ENCODE data around the gene CALY. TPM values are rescaled to one million over a fixed set of nuclear protein-coding genes. Genes with fewer than 3 reads are reported as not detected.

The CALY gene
- total and polyA plus RNA-seq, 8 donors = 0.22 to 0.55 (median 0.27) TPM; not detected in 5

GRCh38 chr10:133366130-133366478 lies 29.4 kb upstream of the CALY start:
- Histone ChIP-seq H3K4me3 (no peak overlapping the region), H3K4me1 (no peaks in the 10 kb centered on the region), H3K27ac (no peak overlapping the region), H3K9me3 (no peaks in the 10 kb centered on the region), H3K36me3 (peaks cover 0 to 86% of the 10 kb centered on the region in 2 donors), H3K27me3 (no peaks in the 10 kb centered on the region)
- DNase-seq (peak in 1 of 4 donors; percentile 70), ATAC-seq (no peak)
- intact Hi-C loops (cut with DNase I) = no loop called here
- TF ChIP-seq, protein P1, sequence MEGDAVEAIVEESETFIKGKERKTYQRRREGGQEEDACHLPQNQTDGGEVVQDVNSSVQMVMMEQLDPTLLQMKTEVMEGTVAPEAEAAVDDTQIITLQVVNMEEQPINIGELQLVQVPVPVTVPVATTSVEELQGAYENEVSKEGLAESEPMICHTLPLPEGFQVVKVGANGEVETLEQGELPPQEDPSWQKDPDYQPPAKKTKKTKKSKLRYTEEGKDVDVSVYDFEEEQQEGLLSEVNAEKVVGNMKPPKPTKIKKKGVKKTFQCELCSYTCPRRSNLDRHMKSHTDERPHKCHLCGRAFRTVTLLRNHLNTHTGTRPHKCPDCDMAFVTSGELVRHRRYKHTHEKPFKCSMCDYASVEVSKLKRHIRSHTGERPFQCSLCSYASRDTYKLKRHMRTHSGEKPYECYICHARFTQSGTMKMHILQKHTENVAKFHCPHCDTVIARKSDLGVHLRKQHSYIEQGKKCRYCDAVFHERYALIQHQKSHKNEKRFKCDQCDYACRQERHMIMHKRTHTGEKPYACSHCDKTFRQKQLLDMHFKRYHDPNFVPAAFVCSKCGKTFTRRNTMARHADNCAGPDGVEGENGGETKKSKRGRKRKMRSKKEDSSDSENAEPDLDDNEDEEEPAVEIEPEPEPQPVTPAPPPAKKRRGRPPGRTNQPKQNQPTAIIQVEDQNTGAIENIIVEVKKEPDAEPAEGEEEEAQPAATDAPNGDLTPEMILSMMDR (IDR thresholded peaks at IDR 0.05) = no peak

- H3K9me3 ChIP-seq = no peaks in the 10 kb centered on the region
- no peak overlapping the region for H3K27ac ChIP-seq
- no peak for ATAC-seq
- DNase-seq = no peak
- intact Hi-C loops (cut with DNase I) = no loop called here
- peaks cover 0 to 82% of the 10 kb centered on the region in 2 donors for H3K36me3 ChIP-seq
- H3K4me3 ChIP-seq = no peak overlapping the region
- no peaks in the 10 kb centered on the region for H3K27me3 ChIP-seq
- TF ChIP-seq, protein P1 (IDR thresholded peaks at IDR 0.05) = no peak
- no peaks in the 10 kb centered on the region for H3K4me1 ChIP-seq
These were observed 28.9 kb upstream of the CALY start for GRCh38 chr10:133365461-133366129.

DNA sequence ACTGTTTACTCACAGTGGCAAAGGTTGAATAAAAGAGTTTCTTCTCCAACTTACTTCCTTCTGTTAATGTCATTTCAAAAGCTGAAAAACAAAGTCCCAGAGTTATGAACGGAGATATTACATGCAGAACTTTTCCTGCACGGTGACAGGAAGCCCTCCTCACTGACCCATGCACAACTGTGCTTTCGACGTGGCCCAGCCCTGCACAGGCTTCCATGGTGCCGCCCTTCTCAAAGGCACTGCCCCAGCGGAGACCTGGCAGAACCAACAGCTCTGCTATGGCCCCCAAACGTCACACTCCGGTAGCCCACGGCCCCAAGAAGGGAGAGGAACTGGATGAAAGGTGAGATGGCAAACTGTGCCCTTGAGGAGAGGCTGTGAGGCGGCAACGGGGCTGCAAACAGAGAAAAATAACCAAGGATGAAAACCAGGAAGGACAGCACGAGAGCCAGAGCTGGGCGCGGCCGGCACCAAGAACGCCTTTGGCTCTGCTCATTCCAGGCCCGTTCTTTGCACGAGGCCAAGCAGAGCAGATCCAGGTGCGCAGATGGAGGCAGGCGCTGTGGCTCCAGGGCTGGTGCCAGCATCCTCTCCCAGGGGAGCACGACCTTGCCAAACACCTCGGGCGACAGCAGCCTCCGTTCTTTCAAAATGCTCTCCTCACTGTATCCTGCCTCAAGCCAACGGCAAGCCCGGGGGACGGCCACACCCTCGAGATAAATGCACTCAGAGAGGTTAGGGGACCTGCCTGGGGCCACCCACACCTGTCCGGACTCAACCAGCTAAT lies 28.1 kb upstream of the CALY start:
- ATAC-seq (no peak), DNase-seq (no peak)
- Histone ChIP-seq H3K27me3 (no peaks in the 10 kb centered on the region), H3K4me1 (no peaks in the 10 kb centered on the region), H3K27ac (no peak overlapping the region), H3K9me3 (no peaks in the 10 kb centered on the region), H3K36me3 (peaks cover 0 to 74% of the 10 kb centered on the region in 2 donors), H3K4me3 (no peak overlapping the region)
- intact Hi-C loops (cut with DNase I) = no loop called here
- TF ChIP-seq, protein P1 (IDR thresholded peaks at IDR 0.05) = no peak

GRCh38 chr10:133362846-133363245 lies 26.1 kb upstream of the CALY start:
- H3K9me3 ChIP-seq = no peaks in the 10 kb centered on the region
- H3K27ac ChIP-seq = no peak overlapping the region
- H3K36me3 ChIP-seq = peaks cover 0 to 56% of the 10 kb centered on the region in 2 donors
- intact Hi-C loops (cut with DNase I) = no loop called here
- DNase-seq = no peak
- H3K4me1 ChIP-seq = no peaks in the 10 kb centered on the region
- TF ChIP-seq, protein P1 (IDR thresholded peaks at IDR 0.05) = no peak
- no peak overlapping the region for H3K4me3 ChIP-seq
- H3K27me3 ChIP-seq = no peaks in the 10 kb centered on the region
- ATAC-seq = no peak

- Histone ChIP-seq H3K27ac (no peak overlapping the region), H3K36me3 (peaks cover 0 to 52% of the 10 kb centered on the region in 2 donors), H3K27me3 (peaks cover 0 to 8% of the 10 kb centered on the region in 2 donors), H3K4me1 (peaks cover 6 to 8% of the 10 kb centered on the region in 2 donors), H3K9me3 (no peaks in the 10 kb centered on the region), H3K4me3 (no peak overlapping the region)
- DNase-seq (no peak), ATAC-seq (no peak)
- TF ChIP-seq, protein P1 (IDR thresholded peaks at IDR 0.05) = no peak
- intact Hi-C loops (cut with DNase I) = no loop called here
These were observed 25.2 kb upstream of the CALY start for GRCh38 chr10:133361773-133362441.

All from left lung (tissue), 10 donors.